Mucosa of descending colon (tissue), 3 donors: ENCODE measurements around the gene ZC3H12A. TPM values are rescaled to one million over a fixed set of nuclear protein-coding genes. Genes with fewer than 3 reads are reported as not detected.

Experiments
- ATAC-seq: fragments of 200-7000 bp; cut with Tn5 transposase; one replicate; pipeline ENCODE4 v1.9.1; 2020; ENCODE audit warnings: mild to moderate bottlenecking, moderate library complexity
- DNase-seq, 3 donors: peaks; one replicate each; pipeline ENCODE4 v3.0.0-alpha.2; 2020
- H3K36me3 ChIP-seq: fragments of 200-600 bp; one replicate; pipeline ENCODE4 v1.8.0; 2021; ENCODE audit warnings: low read depth, mild to moderate bottlenecking
- H3K4me1 ChIP-seq: fragments of 200-600 bp; one replicate; pipeline ENCODE4 v1.8.0; 2021; ENCODE audit warnings: low read depth, mild to moderate bottlenecking
- H3K4me3 ChIP-seq: fragments of 200-600 bp; one replicate; pipeline ENCODE4 v1.8.0; 2021; ENCODE audit warnings: mild to moderate bottlenecking
- H3K9me3 ChIP-seq: fragments of 200-600 bp; one replicate; pipeline ENCODE4 v1.8.0; 2021; ENCODE audit warnings: mild to moderate bottlenecking
- intact Hi-C, 2 donors: fragments of 100-400 bp; cut with DNase I in 1 of 2; cut with micrococcal nuclease in 1 of 2; formaldehyde crosslinking; loops; one replicate each; pipeline versions ENCODE4 v1.11.0 to v1.11.1; 2022; cut with DNase I, micrococcal nuclease
- microRNA-seq: library from miRNA; unstranded; fragments of <30 nt; microRNA quantifications from one replicate; pipeline ENCODE4, GENCODE V29; 2019
- total RNA-seq, 3 donors: library from RNA; stranded (reverse); fragmentation: NEBNext Ultra II Directional in 2 of 3; extraction: Animal tissue kit (Norgen Biotek cat#: 25700) in 2 of 3; gene quantifications; one replicate each; pipeline versions ENCODE4 v1.2.1 to v1.2.4, GENCODE V29; 2021 to 2023
- TF ChIP-seq, protein P1 (sequence below): fragments of 200-600 bp; IDR thresholded peaks from one replicate; pipeline ENCODE4 v1.8.0; 2022; ENCODE audit warnings: antibody characterized with exemption, mild to moderate bottlenecking
- donor health status: DM: no; HTN: no; CAD: no; lungs with moderate emphysema.
- donor health status: DM: no; HTN: no; CAD: no.
- donor health status: DM: no; HTN: yes; CAD: no.

ZC3H12A gene
- total RNA-seq, 3 donors from 2014 or later: 25.6 to 42.4 (median 25.9) TPM

DNA sequence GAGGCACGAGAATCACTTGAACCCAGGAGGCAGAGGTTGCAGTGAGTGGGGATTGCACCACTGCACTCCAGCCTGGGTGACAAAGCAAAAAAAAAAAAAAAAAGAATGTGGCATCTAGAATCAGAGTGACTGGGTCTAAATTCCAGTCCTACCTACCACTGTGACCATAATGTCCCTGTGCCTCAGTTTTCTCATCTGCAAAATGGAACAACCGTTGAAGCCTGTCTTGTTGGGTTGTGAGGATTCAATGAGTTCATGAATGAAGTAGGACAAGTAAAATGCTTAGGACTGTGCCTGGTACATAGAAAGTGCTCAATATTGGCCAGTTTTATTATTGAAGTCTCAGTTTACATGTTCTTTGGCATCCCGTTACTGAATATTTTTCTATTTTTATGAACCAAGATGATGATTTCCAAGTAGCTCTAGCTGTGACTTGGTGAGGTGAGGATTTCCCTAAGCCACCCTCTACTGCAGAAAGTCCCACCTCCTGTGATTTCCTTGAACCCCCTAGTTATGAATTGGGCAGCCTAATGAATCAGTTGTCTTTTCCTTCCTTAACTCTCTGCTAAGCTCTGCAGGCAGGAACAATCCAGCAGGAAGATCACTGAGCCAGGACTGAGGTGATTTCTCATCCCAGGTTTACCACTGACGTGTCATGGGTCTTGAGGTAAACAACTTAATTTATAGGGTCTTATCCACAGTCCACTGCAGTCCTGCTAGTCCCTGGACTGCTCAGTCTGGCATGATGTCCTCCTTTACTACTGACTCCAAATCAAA is 59.1 kb downstream of the ZC3H12A start:
- no peak for ATAC-seq

More for the DNA sequence above, 59.1 kb downstream of the ZC3H12A start:
- intact Hi-C loops: no loop called here
- TF ChIP-seq, protein P1, sequence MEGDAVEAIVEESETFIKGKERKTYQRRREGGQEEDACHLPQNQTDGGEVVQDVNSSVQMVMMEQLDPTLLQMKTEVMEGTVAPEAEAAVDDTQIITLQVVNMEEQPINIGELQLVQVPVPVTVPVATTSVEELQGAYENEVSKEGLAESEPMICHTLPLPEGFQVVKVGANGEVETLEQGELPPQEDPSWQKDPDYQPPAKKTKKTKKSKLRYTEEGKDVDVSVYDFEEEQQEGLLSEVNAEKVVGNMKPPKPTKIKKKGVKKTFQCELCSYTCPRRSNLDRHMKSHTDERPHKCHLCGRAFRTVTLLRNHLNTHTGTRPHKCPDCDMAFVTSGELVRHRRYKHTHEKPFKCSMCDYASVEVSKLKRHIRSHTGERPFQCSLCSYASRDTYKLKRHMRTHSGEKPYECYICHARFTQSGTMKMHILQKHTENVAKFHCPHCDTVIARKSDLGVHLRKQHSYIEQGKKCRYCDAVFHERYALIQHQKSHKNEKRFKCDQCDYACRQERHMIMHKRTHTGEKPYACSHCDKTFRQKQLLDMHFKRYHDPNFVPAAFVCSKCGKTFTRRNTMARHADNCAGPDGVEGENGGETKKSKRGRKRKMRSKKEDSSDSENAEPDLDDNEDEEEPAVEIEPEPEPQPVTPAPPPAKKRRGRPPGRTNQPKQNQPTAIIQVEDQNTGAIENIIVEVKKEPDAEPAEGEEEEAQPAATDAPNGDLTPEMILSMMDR: no peak
- Histone ChIP-seq H3K4me1 (no peaks in the 10 kb centered on the region), H3K9me3 (no peaks in the 10 kb centered on the region), H3K36me3 (no peaks in the 10 kb centered on the region), H3K4me3 (no peak overlapping the region)
- no peak for DNase-seq

Small RNA genes within 50 kb of the gene (microRNA-seq; reads per million reads assigned to microRNA genes)
- gene MIR5581: 0.70 reads per million
- gene MIR6732: not detected

Other genes starting within 250 kb of the ZC3H12A start
- 10 to 100 TPM; 30.2 to 59.5 (median 35.4) TPM for gene MEAF6, start 40.2 kb downstream of the ZC3H12A start, total RNA-seq
- gene SNIP1, start 79.7 kb downstream of the ZC3H12A start, total RNA-seq: 10 to 100 TPM; 16.8 to 22.5 (median 21.3) TPM
- gene DNALI1, start 82.4 kb downstream of the ZC3H12A start, total RNA-seq: 1 to 10 TPM; 3.2 to 9.1 (median 3.6) TPM
- 10 to 100 TPM; 31.2 to 38.4 (median 34.0) TPM for gene GNL2, start 121.4 kb downstream of the ZC3H12A start, total RNA-seq
- 1 to 10 TPM in 1 of 3 donors, under 1 TPM in 2; 0.12 to 1.7 (median 0.53) TPM for gene RSPO1, start 160.3 kb downstream of the ZC3H12A start, total RNA-seq
- gene CDCA8, start 217.9 kb downstream of the ZC3H12A start, total RNA-seq: 10 to 100 TPM in 2 of 3 donors, 1 to 10 TPM in 1; 3.8 to 16.8 (median 10.1) TPM